Mesendoderm (in vitro differentiated cells): ENCODE results near the gene CYTIP.

Source experiments
- DNase-seq: peaks from one replicate; pipeline ENCODE4 v3.0.0; 2013
- H2AK5ac ChIP-seq: 2 replicates; pipeline ENCODE4 v1.6.1; 2013; ENCODE audit warnings: low read length, inconsistent platforms
- H2BK120ac ChIP-seq: 2 replicates; pipeline ENCODE4 v1.6.1; 2013; ENCODE audit warnings: low read depth, mild to moderate bottlenecking, low read length, moderate library complexity, mixed read lengths
- H2BK15ac ChIP-seq: replicated peaks from 2 replicates; pipeline ENCODE4 v1.6.1; 2013; ENCODE audit warnings: low read depth, mild to moderate bottlenecking, moderate library complexity
- H2BK5ac ChIP-seq: 2 replicates; pipeline ENCODE4 v1.6.1; 2013; ENCODE audit warnings: low read length, inconsistent platforms
- H3K18ac ChIP-seq: 2 replicates; pipeline ENCODE4 v1.6.1; 2013; ENCODE audit warnings: mild to moderate bottlenecking, low read length, mixed read lengths
- H3K23ac ChIP-seq: one replicate; pipeline ENCODE4 v1.6.1; 2013; ENCODE audit warnings: low read length
- H3K27ac ChIP-seq: 2 replicates; pipeline ENCODE4 v1.5.1; 2013; ENCODE audit warnings: low read depth, mild to moderate bottlenecking, inconsistent platforms, low read length, moderate library complexity
- H3K27me3 ChIP-seq: 2 replicates; pipeline ENCODE4 v1.6.1; 2013; ENCODE audit warnings: low read length, control low read depth, mild to moderate bottlenecking, inconsistent platforms; ENCODE audit not compliant: insufficient read depth, poor library complexity
- H3K36me3 ChIP-seq: 2 replicates; pipeline ENCODE4 v1.6.1; 2013; ENCODE audit warnings: low read length, inconsistent platforms; ENCODE audit not compliant: control insufficient read depth, insufficient read depth
- H3K4ac ChIP-seq: one replicate; pipeline ENCODE4 v1.6.1; 2013; ENCODE audit warnings: low read depth, mild to moderate bottlenecking, low read length, moderate library complexity
- H3K4me1 ChIP-seq: 2 replicates; pipeline ENCODE4 v1.6.1; 2013; ENCODE audit warnings: low read depth, low read length, inconsistent platforms; ENCODE audit not compliant: control insufficient read depth
- H3K4me2 ChIP-seq: 2 replicates; pipeline ENCODE4 v1.6.1; 2013; ENCODE audit warnings: low read length
- H3K4me3 ChIP-seq: 2 replicates; pipeline ENCODE4 v1.5.1; 2013; ENCODE audit warnings: mild to moderate bottlenecking, low read length
- H3K56ac ChIP-seq: one replicate; pipeline ENCODE4 v1.6.1; 2013; ENCODE audit warnings: low read length
- H3K79me1 ChIP-seq: 2 replicates; pipeline ENCODE4 v1.6.1; 2013; ENCODE audit warnings: low read length, inconsistent platforms
- H3K79me2 ChIP-seq: 2 replicates; pipeline ENCODE4 v1.6.1; 2013; ENCODE audit warnings: mild to moderate bottlenecking, low read length; ENCODE audit not compliant: control insufficient read depth, insufficient read depth
- H3K9ac ChIP-seq: 2 replicates; pipeline ENCODE4 v1.6.1; 2013; ENCODE audit warnings: low read length, inconsistent platforms
- H4K5ac ChIP-seq: one replicate; pipeline ENCODE4 v1.6.1; 2013; ENCODE audit warnings: low read length
- H4K8ac ChIP-seq: one replicate; pipeline ENCODE4 v1.6.1; 2013; ENCODE audit warnings: low read depth, mild to moderate bottlenecking, control low read depth, low read length, moderate library complexity
- WGBS: extraction: QIAGEN DNeasy Blood & Tissue Kit; methylation state at CpG from one replicate; pipeline ENCODE4 v1.1.7; 2013; ENCODE audit warnings: low lambda C conversion rate, missing lambda C conversion rate; ENCODE audit not compliant: insufficient coverage; ENCODE audit errors: extremely low coverage; 5-methylcytosine and 5-hydroxymethylcytosine counted together

CYTIP gene

DNA sequence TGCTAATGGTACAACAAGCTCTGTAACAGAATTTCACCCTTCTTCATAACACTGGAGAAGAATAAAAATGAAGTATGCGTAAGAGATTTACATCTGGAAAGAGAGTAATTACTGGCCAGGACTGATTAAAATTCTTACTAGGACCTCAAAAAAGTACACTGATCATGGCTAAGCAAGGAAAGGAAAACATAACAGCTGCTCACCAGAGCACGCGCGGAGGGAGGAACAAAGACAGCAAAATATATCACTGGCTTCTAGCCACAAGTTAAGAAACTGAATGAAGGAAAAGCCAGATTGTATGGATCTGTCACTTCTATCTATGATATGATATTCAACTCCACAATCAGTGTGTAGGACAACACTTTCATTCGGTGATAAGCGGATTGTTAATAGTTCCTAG lies 15.6 kb upstream of the CYTIP start:
- H3K27ac ChIP-seq: no peak overlapping the region
- no CpG with 5 or more reads among the region's 6 CpGs for WGBS

DNA sequence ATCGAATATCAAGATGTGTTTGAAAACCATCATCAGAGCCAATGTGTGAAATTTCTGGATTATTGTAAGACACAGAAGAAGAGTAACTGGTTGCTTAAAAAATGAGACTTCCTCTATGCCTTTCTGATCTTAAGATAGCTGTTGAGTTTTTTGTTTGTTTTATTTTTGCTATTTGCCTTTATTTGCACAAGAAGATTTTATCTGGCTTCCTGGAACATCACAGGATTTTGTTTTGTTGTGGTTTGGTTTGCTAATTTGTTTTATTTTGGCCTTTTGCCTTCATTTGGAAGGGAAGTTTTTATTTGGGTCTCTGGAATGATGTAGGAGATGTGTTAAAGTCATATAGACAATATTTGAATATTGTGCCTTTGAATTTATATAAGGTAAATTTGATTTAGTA lies 3.9 kb upstream of the CYTIP start:
- Histone ChIP-seq H3K56ac (no peak overlapping the region), H3K18ac (no peak overlapping the region), H3K4ac (no peak overlapping the region), H3K9ac (no peak overlapping the region), H3K4me3 (no peak overlapping the region), H2BK15ac (no peak overlapping the region), H3K4me1 (no peaks in the 10 kb centered on the region), H3K27ac (no peak overlapping the region), H3K79me1 (no peaks in the 10 kb centered on the region), H3K4me2 (no peak overlapping the region), H3K27me3 (no peaks in the 10 kb centered on the region), H3K23ac (no peak overlapping the region), H3K79me2 (no peaks in the 10 kb centered on the region), H2BK5ac (no peak overlapping the region), H2AK5ac (no peak overlapping the region), H3K36me3 (no peaks in the 10 kb centered on the region), H2BK120ac (no peak overlapping the region), H4K5ac (no peak overlapping the region), H4K8ac (no peak overlapping the region)
- no CpG with 5 or more reads among the region's 1 CpG for WGBS
- no peak for DNase-seq

More for the DNA sequence above, 15.6 kb upstream of the CYTIP start:
- Histone ChIP-seq H3K4ac (no peak overlapping the region), H2BK15ac (no peak overlapping the region), H3K56ac (no peak overlapping the region), H3K79me1 (no peaks in the 10 kb centered on the region), H3K9ac (no peak overlapping the region), H3K23ac (no peak overlapping the region), H3K4me1 (peaks cover 5% of the 10 kb centered on the region), H2AK5ac (no peak overlapping the region), H2BK120ac (no peak overlapping the region), H3K4me3 (no peak overlapping the region), H3K36me3 (no peaks in the 10 kb centered on the region), H4K5ac (no peak overlapping the region), H2BK5ac (no peak overlapping the region), H3K4me2 (no peak overlapping the region), H3K27me3 (no peaks in the 10 kb centered on the region), H3K79me2 (no peaks in the 10 kb centered on the region), H4K8ac (no peak overlapping the region), H3K18ac (no peak overlapping the region)
- DNase-seq: no peak

DNA sequence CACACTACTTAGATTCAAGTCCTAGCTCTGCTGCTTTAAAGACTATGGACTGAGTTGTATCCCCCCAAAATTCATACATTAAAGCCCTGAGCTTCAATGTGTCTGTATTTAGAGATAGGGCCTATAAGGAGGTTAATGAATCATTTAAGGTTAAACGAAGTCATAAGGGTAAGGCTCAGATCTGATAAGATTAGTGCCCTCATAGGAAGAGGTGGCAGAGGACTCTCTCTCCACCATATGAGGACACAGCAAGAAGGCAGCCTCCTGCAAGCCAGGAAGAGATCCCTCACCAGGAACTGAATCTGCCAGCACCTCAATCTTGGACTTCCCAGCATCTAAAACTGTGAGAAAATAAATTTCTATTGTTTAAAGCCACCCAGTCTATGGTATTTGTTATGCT lies 3.1 kb upstream of the CYTIP start:
- no peak overlapping the region for H3K23ac ChIP-seq
- no CpG with 5 or more reads among the region's 1 CpG for WGBS
- no peaks in the 10 kb centered on the region for H3K79me2 ChIP-seq

DNA sequence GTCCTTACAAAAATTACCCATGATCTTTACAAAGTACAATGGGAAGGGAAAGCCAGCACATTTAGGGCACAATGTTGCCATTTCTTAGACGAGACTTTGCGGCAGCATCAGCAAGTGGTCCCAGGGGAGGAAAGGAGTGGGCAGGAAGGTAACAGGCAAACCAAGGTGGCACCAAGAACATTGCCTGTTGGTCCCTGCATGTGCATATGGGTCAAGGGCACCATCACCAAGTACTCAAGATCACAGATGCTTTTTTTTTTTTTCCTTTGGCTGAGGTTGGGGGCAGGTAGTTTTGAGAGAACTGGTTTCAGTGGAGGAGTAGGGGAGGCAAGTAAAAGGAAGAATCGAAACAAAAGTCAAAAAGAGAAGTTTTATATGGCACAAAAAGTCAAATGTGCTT lies 752 bp upstream of the CYTIP start:
- no peak overlapping the region for H3K56ac ChIP-seq
- no peak overlapping the region for H3K18ac ChIP-seq
- no peak overlapping the region for H4K8ac ChIP-seq
- no peaks in the 10 kb centered on the region for H3K79me2 ChIP-seq
- no peak overlapping the region for H3K9ac ChIP-seq
- no peak overlapping the region for H2AK5ac ChIP-seq
- no peak overlapping the region for H3K23ac ChIP-seq
- no peaks in the 10 kb centered on the region for H3K79me1 ChIP-seq
- H3K4me1 ChIP-seq: no peaks in the 10 kb centered on the region
- H3K27ac ChIP-seq: no peak overlapping the region
- no CpG with 5 or more reads among the region's 3 CpGs for WGBS
- H3K4me3 ChIP-seq: no peak overlapping the region
- no peak overlapping the region for H3K4ac ChIP-seq
- no peak for DNase-seq
- H2BK15ac ChIP-seq: no peak overlapping the region
- H2BK120ac ChIP-seq: no peak overlapping the region
- H2BK5ac ChIP-seq: no peak overlapping the region
- no peaks in the 10 kb centered on the region for H3K27me3 ChIP-seq
- no peak overlapping the region for H4K5ac ChIP-seq
- no peaks in the 10 kb centered on the region for H3K36me3 ChIP-seq
- no peak overlapping the region for H3K4me2 ChIP-seq

More for the DNA sequence above, 3.1 kb upstream of the CYTIP start:
- Histone ChIP-seq H3K4me2 (no peak overlapping the region), H2BK120ac (no peak overlapping the region), H3K4ac (no peak overlapping the region), H3K27me3 (no peaks in the 10 kb centered on the region), H3K4me1 (no peaks in the 10 kb centered on the region), H3K27ac (no peak overlapping the region), H4K5ac (no peak overlapping the region), H3K79me1 (no peaks in the 10 kb centered on the region), H3K36me3 (no peaks in the 10 kb centered on the region), H3K4me3 (no peak overlapping the region), H2BK5ac (no peak overlapping the region), H3K9ac (no peak overlapping the region), H2BK15ac (no peak overlapping the region), H4K8ac (no peak overlapping the region), H2AK5ac (no peak overlapping the region), H3K56ac (no peak overlapping the region), H3K18ac (no peak overlapping the region)
- no peak for DNase-seq

DNA sequence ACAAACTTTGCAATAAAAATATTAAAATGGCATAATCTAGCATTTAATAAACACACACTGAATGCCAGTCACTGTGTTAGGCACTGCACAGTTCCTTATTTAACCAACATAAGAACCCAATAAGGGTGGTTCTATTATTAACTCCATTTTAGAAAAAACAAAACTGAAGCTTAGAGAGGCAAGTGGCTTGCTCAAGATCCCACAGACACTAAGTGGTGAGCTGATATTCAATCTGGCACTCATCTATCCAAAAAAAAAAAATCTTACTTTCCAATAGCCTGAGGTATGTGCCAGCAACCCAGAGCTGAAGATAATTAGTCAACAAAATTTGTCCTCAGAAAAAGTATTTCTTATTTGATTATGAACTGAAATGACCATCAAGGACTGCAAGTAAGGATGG lies 799 bp downstream of the CYTIP start:
- no peak overlapping the region for H2BK5ac ChIP-seq
- H3K4me2 ChIP-seq: no peak overlapping the region
- DNase-seq: no peak
- H3K4me3 ChIP-seq: no peak overlapping the region
- H3K4me1 ChIP-seq: no peaks in the 10 kb centered on the region
- no peaks in the 10 kb centered on the region for H3K36me3 ChIP-seq
- no peak overlapping the region for H2AK5ac ChIP-seq
- H2BK120ac ChIP-seq: no peak overlapping the region
- H4K8ac ChIP-seq: no peak overlapping the region
- H3K79me2 ChIP-seq: no peaks in the 10 kb centered on the region
- no peak overlapping the region for H4K5ac ChIP-seq
- no peak overlapping the region for H3K18ac ChIP-seq
- no peaks in the 10 kb centered on the region for H3K27me3 ChIP-seq
- H3K9ac ChIP-seq: no peak overlapping the region
- H3K56ac ChIP-seq: no peak overlapping the region
- no peak overlapping the region for H2BK15ac ChIP-seq
- no peaks in the 10 kb centered on the region for H3K79me1 ChIP-seq
- H3K23ac ChIP-seq: no peak overlapping the region
- H3K4ac ChIP-seq: no peak overlapping the region
- no peak overlapping the region for H3K27ac ChIP-seq

DNA sequence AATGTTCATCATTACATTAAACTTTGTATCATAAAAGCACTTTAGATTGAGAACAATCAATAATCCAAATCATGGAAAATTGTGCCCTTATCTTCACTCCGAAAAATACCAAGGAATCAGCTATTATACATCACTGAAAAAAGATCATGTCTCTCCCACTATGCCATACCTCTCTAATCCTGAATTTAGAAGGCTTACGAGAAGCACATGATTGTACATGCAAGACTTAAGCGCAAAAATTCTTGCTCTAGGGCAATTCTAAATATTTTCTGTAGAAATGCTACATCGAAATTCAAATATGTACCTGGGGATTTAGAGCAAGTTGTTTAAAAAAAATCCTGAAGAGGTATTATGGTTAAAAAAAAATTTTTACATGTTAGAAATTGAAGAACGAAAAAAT lies 1.3 kb downstream of the CYTIP start:
- Histone ChIP-seq H3K4me3 (no peak overlapping the region), H2AK5ac (no peak overlapping the region), H3K4me1 (no peaks in the 10 kb centered on the region), H3K79me2 (no peaks in the 10 kb centered on the region), H3K36me3 (no peaks in the 10 kb centered on the region), H3K27me3 (no peaks in the 10 kb centered on the region), H3K4ac (no peak overlapping the region), H3K9ac (no peak overlapping the region), H3K27ac (no peak overlapping the region), H4K5ac (no peak overlapping the region), H3K23ac (no peak overlapping the region), H2BK5ac (no peak overlapping the region), H2BK120ac (no peak overlapping the region), H3K4me2 (no peak overlapping the region), H4K8ac (no peak overlapping the region), H3K79me1 (no peaks in the 10 kb centered on the region), H2BK15ac (no peak overlapping the region), H3K18ac (no peak overlapping the region), H3K56ac (no peak overlapping the region)
- 100% methylated on average over 1 of the region's 5 CpGs for WGBS
- DNase-seq: no peak
